Measurements from ENCODE around the gene KCNN4.

DNA sequence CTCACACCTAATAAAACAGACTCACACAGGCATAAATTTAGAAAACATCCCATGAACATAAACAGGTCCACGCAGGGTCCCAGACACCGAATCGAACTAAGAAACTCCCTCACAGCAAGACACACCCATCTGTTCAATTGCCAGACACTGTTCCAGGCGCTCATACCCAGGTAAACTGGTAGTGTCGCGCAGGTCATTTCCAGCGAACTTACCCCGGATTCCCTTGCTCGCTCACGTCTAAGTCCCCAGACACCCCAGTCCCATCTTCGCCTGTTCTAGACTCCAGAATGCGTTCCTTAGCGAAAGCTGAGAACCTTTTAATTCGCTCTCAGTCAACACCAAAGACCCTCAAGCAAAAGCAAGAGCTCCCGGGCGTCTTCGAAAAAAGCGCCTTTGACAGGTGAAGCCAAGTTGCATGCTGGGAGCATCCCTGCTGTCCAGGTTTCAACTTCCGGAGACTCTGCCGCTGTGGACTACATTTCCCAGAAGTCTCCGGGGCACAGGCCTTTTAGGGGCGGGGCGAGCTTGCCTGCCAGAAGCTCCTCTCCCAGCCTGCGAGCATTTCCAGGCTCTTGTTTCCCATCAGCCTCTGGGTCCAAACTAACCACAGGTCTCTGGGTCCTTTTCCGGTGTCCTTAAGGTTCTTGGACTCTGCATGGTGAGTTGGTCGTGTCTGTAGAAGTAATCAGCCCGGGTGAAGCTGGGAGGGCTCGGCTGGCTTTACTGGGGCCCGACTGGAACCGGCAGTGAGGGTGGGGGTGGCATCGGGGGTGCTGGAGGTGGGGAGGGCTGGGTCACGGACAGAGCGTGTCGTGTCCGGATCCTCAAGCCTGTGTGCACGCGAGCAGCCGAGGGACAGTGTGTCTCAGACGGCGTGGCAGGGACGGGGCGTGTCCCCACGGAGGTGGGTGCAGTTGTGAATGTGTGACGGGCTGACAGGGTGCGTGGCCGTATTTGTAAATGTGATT is 46.3 kb upstream of the KCNN4 start, which contains the start of gene ZNF283:
- TF ChIP-seq POLR2AphosphoS5 (IDR thresholded peaks at IDR 0.05) (peak; percentile 27), REST (IDR thresholded peaks at IDR 0.05; ENCODE audit: borderline replicate concordance) (no peak), SMC3 (conservative IDR thresholded peaks at IDR 0.05; ENCODE audit: poor library complexity) (no peak), RAD21 (conservative IDR thresholded peaks at IDR 0.05) (no peak), EZH2 (IDR thresholded peaks at IDR 0.05; ENCODE audit: borderline replicate concordance, insufficient read depth, low read length, poor library complexity, severe bottlenecking) (no peak)
- TF ChIP-seq, protein P1, sequence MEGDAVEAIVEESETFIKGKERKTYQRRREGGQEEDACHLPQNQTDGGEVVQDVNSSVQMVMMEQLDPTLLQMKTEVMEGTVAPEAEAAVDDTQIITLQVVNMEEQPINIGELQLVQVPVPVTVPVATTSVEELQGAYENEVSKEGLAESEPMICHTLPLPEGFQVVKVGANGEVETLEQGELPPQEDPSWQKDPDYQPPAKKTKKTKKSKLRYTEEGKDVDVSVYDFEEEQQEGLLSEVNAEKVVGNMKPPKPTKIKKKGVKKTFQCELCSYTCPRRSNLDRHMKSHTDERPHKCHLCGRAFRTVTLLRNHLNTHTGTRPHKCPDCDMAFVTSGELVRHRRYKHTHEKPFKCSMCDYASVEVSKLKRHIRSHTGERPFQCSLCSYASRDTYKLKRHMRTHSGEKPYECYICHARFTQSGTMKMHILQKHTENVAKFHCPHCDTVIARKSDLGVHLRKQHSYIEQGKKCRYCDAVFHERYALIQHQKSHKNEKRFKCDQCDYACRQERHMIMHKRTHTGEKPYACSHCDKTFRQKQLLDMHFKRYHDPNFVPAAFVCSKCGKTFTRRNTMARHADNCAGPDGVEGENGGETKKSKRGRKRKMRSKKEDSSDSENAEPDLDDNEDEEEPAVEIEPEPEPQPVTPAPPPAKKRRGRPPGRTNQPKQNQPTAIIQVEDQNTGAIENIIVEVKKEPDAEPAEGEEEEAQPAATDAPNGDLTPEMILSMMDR (IDR thresholded peaks at IDR 0.05; ENCODE audit: poor library complexity, severe bottlenecking): no peak

Measured in neural cell (in vitro differentiated cells).